GM19025 (cell line): ENCODE results near the gene CEMIP.

ENCODE experiments used
- ATAC-seq: cut with Tn5 transposase; IDR thresholded peaks from one replicate; pipeline ENCODE4 v1.9.1; 2021; ENCODE audit warnings: mild to moderate bottlenecking, low read depth, moderate library complexity; ENCODE audit not compliant: unreplicated experiment

CEMIP gene, protein sequence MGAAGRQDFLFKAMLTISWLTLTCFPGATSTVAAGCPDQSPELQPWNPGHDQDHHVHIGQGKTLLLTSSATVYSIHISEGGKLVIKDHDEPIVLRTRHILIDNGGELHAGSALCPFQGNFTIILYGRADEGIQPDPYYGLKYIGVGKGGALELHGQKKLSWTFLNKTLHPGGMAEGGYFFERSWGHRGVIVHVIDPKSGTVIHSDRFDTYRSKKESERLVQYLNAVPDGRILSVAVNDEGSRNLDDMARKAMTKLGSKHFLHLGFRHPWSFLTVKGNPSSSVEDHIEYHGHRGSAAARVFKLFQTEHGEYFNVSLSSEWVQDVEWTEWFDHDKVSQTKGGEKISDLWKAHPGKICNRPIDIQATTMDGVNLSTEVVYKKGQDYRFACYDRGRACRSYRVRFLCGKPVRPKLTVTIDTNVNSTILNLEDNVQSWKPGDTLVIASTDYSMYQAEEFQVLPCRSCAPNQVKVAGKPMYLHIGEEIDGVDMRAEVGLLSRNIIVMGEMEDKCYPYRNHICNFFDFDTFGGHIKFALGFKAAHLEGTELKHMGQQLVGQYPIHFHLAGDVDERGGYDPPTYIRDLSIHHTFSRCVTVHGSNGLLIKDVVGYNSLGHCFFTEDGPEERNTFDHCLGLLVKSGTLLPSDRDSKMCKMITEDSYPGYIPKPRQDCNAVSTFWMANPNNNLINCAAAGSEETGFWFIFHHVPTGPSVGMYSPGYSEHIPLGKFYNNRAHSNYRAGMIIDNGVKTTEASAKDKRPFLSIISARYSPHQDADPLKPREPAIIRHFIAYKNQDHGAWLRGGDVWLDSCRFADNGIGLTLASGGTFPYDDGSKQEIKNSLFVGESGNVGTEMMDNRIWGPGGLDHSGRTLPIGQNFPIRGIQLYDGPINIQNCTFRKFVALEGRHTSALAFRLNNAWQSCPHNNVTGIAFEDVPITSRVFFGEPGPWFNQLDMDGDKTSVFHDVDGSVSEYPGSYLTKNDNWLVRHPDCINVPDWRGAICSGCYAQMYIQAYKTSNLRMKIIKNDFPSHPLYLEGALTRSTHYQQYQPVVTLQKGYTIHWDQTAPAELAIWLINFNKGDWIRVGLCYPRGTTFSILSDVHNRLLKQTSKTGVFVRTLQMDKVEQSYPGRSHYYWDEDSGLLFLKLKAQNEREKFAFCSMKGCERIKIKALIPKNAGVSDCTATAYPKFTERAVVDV (N-terminal part only)

DNA sequence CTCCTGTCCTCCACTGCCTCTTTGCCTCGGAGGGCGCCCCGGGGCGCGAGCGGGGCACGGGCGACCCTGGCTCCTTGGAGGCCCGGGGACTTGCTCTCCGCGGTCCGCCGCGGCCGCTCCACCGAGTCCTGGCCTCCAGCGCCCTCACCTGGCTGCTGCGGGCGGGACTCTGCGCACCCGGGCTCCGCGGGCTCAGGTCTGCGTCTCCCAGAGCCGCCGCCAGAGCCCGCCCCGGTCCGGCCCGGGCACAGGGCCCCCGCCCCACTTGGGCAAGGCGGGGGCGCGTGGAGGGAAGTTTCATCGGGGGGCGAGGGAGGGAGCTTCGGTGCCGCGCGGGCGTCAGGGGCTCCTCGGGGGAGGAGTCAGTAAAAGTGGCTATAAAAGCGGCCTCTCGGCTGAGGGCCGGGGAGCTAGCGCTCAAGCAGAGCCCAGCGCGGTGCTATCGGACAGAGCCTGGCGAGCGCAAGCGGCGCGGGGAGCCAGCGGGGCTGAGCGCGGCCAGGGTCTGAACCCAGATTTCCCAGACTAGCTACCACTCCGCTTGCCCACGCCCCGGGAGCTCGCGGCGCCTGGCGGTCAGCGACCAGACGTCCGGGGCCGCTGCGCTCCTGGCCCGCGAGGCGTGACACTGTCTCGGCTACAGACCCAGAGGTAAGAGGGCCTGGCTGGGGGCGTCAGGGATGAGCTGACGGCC lies at the start of gene CEMIP:
TSS of gene CEMIP (plus strand) at position 407 of the 694 bp plus-strand sequence. CDS start 94,510 bp downstream, outside the sequence.
- ATAC-seq: no peak

DNA sequence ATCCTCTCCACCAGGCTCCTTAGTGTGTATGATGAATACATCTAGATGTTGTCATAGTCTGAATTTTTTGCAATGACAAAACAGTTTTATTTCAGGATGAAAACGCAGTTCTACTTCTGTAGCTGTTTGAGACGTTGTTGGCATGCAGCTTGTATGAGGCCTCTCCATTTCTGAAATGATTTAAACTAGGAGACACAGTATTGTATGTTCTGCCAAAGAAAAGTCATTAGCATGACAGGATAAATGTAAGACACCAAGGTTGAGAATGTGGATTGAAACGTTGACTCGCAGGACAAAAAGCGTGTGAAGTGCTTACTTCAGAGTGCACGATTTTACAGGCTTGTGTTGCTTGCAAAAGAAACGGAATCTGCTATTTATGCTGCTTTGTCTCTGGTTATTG lies 48.8 kb upstream of the CEMIP start:
- ATAC-seq: no peak

GRCh38 chr15:80730926-80731325 lies 48.2 kb upstream of the CEMIP start:
- ATAC-seq: no peak

GRCh38 chr15:80732167-80732566 lies 47.0 kb upstream of the CEMIP start:
- no peak for ATAC-seq

- ATAC-seq: no peak
Measured at GRCh38 chr15:80732818-80733217, 46.4 kb upstream of the CEMIP start.

DNA sequence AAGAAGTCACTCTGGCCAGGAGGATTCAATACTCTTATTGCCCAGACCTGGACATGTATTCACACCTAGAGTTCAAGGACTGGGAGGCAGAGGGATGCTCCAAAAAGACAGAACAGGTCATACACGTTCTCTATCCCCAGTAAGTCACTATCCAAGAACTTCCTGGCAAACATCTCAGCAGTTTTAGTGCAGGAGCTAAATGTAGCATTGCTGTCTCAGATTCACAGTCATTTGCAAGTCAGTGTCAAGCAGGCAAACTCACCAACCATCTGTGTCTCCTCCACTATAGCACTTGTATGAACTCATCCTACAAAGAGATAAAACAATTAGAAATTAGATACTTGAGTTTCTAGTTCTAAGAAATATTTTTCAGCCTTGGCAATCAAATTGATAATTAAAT lies 45.7 kb upstream of the CEMIP start:
- ATAC-seq: no peak

DNA sequence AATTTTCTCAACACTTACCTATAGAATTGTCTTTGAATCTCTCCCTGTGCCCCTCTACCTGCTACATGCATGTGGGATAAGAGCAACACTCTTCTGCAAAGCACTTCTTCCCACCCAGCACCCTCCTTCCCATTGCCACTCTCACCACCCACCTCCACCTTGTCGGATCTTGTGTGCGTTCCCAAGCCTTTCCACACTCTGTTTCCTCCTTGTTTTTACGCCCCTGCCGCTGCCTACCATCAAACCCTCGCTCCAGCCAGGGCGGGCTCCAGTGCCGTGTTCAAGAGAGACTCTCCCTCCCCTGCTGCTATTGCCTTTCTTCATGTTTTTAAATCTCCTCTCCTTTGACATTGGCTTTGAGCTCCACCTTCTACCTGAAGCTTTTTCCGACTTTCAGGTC lies 43.8 kb upstream of the CEMIP start:
- no peak for ATAC-seq

GRCh38 chr15:80736560-80736959 lies 42.6 kb upstream of the CEMIP start:
- ATAC-seq: no peak

DNA sequence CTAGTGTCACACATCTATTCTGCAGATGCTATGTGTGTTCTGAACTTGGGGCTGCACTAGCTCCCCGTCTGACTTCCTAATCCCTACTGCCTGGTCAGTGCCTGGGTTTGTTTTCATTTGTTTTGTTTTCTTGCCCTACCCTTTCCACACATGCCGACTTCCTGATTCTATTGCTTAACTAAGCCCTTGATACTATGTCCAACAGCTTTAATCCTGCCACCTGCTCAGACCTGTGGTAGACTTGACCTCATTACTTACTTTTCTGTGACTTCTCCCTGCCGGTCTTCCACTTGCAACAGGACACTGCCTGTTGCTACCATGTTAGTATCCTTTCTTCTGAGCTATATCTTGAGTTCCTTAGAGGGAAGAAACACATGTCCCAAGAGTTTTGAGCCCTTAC lies 39.3 kb upstream of the CEMIP start:
- ATAC-seq: no peak

DNA sequence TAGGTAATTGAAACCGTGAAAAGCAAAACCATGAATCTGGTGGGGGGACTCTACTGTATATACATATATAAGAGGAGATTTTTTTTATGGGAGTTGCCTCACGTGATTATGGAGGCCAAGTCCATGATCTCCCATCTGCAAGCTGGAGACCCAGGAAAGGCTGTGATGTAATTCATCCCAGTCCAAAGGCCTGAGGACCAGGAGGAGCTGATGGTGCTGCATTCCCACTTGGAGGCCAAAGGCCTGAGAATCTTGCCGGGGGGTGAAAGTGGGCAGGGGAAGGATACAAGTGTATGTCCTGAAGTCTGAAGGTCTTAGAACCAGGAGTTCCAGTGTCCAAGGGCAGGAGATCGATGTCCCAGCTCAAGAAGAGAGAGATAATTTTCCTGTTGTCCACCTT lies 37.1 kb upstream of the CEMIP start:
- ATAC-seq: no peak

- ATAC-seq: no peak
Measured at GRCh38 chr15:80743189-80743833, 35.9 kb upstream of the CEMIP start.

DNA sequence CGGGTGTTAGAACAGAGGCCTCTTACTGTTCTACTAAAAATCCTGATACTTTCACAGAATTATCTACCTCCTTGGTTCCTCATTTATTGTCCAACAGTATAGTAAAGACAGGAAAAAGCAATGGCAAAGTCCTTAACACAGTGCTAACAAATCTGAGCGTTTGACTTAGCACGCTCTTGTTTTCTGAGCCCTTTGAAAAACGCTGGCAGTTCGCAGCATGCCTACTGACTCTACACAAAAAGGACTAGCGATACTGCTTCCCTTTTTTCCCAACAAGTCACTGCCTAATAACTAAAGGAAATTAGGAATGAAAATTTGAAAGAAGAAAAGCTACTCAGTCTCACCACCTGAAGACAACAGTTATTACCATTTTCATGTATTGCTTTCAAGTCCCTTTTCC lies 34.8 kb upstream of the CEMIP start:
- ATAC-seq: no peak

DNA sequence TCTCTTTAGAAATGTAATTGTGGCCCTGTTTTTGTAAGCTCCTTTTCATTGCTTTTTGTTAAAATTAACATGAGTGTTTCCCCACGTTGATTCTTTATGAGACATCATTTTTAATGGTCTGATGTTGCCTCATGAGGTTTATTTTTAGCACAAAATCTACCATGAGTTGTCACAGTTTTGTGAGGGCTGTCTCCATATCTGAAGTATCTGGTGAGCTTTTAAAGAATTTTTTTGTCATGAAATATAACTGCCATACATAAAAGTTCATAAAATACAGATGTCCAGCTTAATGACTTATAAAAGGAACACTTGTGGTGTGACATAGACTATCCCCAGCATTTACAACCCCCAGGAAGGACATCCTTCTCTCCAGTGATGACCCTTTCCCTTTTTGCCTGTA lies 34.3 kb upstream of the CEMIP start:
- no peak for ATAC-seq

GRCh38 chr15:80745888-80746287 lies 33.3 kb upstream of the CEMIP start:
- no peak for ATAC-seq

DNA sequence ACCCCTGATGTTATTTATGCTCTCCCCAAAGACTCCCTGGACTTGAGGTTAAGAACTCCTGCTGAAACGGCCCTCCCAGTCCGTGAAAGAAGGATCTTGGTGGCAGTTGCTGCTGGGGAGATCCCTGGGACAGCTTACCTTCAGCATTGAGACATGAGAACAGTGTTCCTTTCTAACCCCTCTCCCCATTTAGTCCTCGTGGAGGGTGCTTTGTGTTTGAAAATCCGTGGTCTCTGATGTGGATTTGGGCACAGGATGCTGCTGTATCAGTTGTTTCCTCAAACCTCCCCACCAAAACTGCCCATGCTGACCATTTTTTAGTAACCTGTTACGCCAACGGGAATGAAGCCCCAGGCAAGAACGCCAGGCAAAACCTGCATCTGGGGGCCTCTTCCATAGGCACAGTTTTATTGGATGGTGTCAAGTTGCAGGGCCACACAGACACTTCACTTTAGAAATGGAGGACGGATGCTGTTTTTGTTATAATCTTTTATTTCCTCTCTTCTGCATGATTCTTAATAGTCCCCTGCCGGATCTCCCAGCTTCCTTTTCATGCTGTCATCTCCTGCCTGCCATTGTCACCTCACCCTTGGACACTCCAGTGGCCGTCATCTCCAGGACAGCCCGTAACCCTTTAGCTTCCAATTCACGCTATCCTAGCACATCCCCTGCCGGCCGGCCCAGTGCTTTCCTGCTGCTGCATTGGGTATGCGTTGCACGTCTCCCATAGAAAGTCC lies 31.7 kb upstream of the CEMIP start:
- no peak for ATAC-seq

DNA sequence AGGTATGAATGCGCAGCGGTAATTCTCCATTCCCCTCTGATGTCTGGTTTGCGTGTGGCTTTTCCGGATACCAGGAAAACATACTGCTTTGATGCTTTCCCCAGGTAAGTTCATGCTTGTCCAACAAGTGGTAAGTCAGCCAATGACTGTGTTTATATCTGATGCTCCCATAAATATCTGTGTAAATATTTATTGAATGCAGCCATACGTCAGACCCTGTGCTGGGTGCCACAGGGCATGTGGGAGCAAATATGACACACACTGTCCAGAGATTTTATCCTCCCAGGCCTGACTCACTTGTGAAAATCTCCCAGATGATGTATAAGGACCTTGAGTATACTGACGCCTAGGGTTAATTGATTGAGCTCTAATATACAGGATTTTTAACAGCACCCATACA lies 29.6 kb upstream of the CEMIP start:
- ATAC-seq: no peak

DNA sequence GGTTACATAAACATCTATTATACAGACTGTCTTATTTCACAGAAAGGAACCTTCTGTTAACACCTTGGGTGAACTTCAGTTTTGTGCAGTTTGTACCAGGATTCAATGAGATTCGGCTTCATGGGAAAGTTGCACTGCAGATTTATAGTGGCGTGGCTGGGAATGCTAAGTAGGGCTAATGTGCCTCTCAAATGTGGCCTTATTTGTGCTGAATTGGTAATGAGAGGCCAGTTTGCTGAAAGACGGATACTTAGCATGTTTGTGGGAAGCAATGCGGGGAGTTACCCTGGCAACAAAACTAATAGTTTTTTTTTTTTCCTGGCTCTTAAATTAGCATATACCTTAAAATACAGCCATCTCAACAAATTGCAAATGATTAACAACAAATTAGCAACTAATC lies 28.6 kb upstream of the CEMIP start:
- ATAC-seq: no peak

GRCh38 chr15:80752204-80752603 lies 27.0 kb upstream of the CEMIP start:
- no peak for ATAC-seq

DNA sequence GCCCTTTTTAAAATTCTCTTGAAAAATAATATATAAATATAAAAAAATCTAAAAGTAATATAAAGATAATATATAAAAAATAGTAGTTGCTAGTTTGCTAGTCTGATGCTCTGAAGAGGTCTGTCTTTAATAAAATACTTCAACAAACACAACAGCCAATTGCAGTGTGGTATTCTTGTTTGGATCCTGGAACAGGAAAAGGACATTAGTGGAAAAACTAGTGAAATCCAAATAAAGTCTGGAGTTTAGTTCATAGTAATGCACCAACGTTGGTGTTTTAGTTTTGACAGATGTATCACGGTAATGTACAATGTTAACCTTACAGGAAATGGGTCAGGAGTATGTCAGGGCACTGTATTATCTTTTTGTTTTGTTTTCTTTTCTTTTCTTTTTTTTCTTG lies 26.0 kb upstream of the CEMIP start:
- no peak for ATAC-seq
